ENCODE results near the gene ATG13. TPM values are rescaled to one million over a fixed set of nuclear protein-coding genes. Genes with fewer than 3 reads are reported as not detected.

Gene ATG13
- total and polyA plus RNA-seq, 2 experiments from 2014 or later, result 32.9 to 71.1 TPM

DNA sequence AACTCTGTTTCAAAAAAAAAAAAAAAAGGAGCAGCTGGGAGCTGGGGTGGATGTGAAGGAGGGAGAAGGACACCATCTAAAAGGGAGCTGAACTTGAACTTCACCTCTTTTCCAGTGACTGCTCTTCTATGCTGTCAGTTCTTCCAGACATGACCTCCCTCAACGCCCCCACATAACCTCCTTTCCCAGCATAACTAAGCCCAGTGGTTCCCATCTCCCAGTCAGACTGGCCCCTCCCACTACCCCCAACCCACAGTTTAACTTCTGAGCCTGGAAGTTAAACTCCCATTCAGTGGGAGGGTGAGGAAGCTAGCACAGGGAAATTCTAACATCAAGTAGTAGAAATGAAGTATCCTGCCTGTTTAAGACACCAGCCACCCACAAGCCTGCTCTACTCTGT is 81.2 kb downstream of the ATG13 start:
- ATAC-seq (no peak), DNase-seq (ENCODE audit: low spot score) (no peak)
- Histone ChIP-seq H4K20me1 (replicated peaks; ENCODE audit: insufficient read depth) (no peaks in the 10 kb centered on the region; the same call in 1 of the 2 replicates), H3K4me1 (ENCODE audit: insufficient read depth) (0 out of 2 replicates have a peak, but pooled peaks cover 4% of the 10 kb centered on the region), H3K36me3 (ENCODE audit: insufficient read depth) (peaks cover 17% of the 10 kb centered on the region), H3K9me2 (ENCODE audit: insufficient read depth) (no peaks in the 10 kb centered on the region), H3K27me3 (ENCODE audit: insufficient read depth) (no peaks in the 10 kb centered on the region), H3K4me2 (no peak overlapping the region), H3K79me2 (replicated peaks; ENCODE audit: insufficient read depth) (peaks cover 30% of the 10 kb centered on the region), H3K27ac (ENCODE audit: low read depth) (no peak overlapping the region), H3K4me3 (no peak overlapping the region), H3F3A (replicated peaks; ENCODE audit: low read depth) (no peaks in the 10 kb centered on the region), H2AFZ (no peak overlapping the region)
- H3K4me1 Mint-ChIP-seq, result peaks cover 19% of the 10 kb centered on the region
- H3K36me3 Mint-ChIP-seq (ENCODE audit: low read depth), result peaks cover 26% of the 10 kb centered on the region
- peaks cover 15% of the 10 kb centered on the region for H3K27me3 Mint-ChIP-seq (ENCODE audit: insufficient read depth, low read depth, poor library complexity)
- H3K4me3 Mint-ChIP-seq, result no peak overlapping the region
- no peaks in the 10 kb centered on the region for H3K9me3 Mint-ChIP-seq
- H3K27ac Mint-ChIP-seq, result no peak overlapping the region
- no peak for TF ChIP-seq ZNF114 (CRISPR knock-in tag; IDR thresholded peaks at IDR 0.05)
- TF ChIP-seq EZH2phosphoT487 (IDR thresholded peaks at IDR 0.05; ENCODE audit: unreplicated experiment), result no peak
- TF ChIP-seq JUNB (IDR thresholded peaks at IDR 0.05; ENCODE audit: unreplicated experiment), result no peak
- TF ChIP-seq ZNF331 (CRISPR knock-in tag; IDR thresholded peaks at IDR 0.05; ENCODE audit: low read depth), result no peak
- TF ChIP-seq CREB1 (CRISPR knock-in tag; IDR thresholded peaks at IDR 0.05; ENCODE audit: low read depth), result no peak
- no peak for TF ChIP-seq EZH2 (IDR thresholded peaks at IDR 0.05; ENCODE audit: low read depth, unreplicated experiment)
- TF ChIP-seq, protein P1, sequence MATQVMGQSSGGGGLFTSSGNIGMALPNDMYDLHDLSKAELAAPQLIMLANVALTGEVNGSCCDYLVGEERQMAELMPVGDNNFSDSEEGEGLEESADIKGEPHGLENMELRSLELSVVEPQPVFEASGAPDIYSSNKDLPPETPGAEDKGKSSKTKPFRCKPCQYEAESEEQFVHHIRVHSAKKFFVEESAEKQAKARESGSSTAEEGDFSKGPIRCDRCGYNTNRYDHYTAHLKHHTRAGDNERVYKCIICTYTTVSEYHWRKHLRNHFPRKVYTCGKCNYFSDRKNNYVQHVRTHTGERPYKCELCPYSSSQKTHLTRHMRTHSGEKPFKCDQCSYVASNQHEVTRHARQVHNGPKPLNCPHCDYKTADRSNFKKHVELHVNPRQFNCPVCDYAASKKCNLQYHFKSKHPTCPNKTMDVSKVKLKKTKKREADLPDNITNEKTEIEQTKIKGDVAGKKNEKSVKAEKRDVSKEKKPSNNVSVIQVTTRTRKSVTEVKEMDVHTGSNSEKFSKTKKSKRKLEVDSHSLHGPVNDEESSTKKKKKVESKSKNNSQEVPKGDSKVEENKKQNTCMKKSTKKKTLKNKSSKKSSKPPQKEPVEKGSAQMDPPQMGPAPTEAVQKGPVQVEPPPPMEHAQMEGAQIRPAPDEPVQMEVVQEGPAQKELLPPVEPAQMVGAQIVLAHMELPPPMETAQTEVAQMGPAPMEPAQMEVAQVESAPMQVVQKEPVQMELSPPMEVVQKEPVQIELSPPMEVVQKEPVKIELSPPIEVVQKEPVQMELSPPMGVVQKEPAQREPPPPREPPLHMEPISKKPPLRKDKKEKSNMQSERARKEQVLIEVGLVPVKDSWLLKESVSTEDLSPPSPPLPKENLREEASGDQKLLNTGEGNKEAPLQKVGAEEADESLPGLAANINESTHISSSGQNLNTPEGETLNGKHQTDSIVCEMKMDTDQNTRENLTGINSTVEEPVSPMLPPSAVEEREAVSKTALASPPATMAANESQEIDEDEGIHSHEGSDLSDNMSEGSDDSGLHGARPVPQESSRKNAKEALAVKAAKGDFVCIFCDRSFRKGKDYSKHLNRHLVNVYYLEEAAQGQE (IDR thresholded peaks at IDR 0.05; ENCODE audit: unreplicated experiment), result no peak
- TF ChIP-seq, protein P2, sequence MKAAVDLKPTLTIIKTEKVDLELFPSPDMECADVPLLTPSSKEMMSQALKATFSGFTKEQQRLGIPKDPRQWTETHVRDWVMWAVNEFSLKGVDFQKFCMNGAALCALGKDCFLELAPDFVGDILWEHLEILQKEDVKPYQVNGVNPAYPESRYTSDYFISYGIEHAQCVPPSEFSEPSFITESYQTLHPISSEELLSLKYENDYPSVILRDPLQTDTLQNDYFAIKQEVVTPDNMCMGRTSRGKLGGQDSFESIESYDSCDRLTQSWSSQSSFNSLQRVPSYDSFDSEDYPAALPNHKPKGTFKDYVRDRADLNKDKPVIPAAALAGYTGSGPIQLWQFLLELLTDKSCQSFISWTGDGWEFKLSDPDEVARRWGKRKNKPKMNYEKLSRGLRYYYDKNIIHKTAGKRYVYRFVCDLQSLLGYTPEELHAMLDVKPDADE (IDR thresholded peaks at IDR 0.05), result no peak
- TF ChIP-seq NANOG (IDR thresholded peaks at IDR 0.05; ENCODE audit: borderline replicate concordance), result no peak
- TF ChIP-seq, protein P3, sequence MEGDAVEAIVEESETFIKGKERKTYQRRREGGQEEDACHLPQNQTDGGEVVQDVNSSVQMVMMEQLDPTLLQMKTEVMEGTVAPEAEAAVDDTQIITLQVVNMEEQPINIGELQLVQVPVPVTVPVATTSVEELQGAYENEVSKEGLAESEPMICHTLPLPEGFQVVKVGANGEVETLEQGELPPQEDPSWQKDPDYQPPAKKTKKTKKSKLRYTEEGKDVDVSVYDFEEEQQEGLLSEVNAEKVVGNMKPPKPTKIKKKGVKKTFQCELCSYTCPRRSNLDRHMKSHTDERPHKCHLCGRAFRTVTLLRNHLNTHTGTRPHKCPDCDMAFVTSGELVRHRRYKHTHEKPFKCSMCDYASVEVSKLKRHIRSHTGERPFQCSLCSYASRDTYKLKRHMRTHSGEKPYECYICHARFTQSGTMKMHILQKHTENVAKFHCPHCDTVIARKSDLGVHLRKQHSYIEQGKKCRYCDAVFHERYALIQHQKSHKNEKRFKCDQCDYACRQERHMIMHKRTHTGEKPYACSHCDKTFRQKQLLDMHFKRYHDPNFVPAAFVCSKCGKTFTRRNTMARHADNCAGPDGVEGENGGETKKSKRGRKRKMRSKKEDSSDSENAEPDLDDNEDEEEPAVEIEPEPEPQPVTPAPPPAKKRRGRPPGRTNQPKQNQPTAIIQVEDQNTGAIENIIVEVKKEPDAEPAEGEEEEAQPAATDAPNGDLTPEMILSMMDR (conservative IDR thresholded peaks at IDR 0.05; ENCODE audit: low read depth in 2 of 2), result no peak
- no peak for TF ChIP-seq POLR2AphosphoS5 (IDR thresholded peaks at IDR 0.05; ENCODE audit: low read depth)
- TF ChIP-seq, protein P4, sequence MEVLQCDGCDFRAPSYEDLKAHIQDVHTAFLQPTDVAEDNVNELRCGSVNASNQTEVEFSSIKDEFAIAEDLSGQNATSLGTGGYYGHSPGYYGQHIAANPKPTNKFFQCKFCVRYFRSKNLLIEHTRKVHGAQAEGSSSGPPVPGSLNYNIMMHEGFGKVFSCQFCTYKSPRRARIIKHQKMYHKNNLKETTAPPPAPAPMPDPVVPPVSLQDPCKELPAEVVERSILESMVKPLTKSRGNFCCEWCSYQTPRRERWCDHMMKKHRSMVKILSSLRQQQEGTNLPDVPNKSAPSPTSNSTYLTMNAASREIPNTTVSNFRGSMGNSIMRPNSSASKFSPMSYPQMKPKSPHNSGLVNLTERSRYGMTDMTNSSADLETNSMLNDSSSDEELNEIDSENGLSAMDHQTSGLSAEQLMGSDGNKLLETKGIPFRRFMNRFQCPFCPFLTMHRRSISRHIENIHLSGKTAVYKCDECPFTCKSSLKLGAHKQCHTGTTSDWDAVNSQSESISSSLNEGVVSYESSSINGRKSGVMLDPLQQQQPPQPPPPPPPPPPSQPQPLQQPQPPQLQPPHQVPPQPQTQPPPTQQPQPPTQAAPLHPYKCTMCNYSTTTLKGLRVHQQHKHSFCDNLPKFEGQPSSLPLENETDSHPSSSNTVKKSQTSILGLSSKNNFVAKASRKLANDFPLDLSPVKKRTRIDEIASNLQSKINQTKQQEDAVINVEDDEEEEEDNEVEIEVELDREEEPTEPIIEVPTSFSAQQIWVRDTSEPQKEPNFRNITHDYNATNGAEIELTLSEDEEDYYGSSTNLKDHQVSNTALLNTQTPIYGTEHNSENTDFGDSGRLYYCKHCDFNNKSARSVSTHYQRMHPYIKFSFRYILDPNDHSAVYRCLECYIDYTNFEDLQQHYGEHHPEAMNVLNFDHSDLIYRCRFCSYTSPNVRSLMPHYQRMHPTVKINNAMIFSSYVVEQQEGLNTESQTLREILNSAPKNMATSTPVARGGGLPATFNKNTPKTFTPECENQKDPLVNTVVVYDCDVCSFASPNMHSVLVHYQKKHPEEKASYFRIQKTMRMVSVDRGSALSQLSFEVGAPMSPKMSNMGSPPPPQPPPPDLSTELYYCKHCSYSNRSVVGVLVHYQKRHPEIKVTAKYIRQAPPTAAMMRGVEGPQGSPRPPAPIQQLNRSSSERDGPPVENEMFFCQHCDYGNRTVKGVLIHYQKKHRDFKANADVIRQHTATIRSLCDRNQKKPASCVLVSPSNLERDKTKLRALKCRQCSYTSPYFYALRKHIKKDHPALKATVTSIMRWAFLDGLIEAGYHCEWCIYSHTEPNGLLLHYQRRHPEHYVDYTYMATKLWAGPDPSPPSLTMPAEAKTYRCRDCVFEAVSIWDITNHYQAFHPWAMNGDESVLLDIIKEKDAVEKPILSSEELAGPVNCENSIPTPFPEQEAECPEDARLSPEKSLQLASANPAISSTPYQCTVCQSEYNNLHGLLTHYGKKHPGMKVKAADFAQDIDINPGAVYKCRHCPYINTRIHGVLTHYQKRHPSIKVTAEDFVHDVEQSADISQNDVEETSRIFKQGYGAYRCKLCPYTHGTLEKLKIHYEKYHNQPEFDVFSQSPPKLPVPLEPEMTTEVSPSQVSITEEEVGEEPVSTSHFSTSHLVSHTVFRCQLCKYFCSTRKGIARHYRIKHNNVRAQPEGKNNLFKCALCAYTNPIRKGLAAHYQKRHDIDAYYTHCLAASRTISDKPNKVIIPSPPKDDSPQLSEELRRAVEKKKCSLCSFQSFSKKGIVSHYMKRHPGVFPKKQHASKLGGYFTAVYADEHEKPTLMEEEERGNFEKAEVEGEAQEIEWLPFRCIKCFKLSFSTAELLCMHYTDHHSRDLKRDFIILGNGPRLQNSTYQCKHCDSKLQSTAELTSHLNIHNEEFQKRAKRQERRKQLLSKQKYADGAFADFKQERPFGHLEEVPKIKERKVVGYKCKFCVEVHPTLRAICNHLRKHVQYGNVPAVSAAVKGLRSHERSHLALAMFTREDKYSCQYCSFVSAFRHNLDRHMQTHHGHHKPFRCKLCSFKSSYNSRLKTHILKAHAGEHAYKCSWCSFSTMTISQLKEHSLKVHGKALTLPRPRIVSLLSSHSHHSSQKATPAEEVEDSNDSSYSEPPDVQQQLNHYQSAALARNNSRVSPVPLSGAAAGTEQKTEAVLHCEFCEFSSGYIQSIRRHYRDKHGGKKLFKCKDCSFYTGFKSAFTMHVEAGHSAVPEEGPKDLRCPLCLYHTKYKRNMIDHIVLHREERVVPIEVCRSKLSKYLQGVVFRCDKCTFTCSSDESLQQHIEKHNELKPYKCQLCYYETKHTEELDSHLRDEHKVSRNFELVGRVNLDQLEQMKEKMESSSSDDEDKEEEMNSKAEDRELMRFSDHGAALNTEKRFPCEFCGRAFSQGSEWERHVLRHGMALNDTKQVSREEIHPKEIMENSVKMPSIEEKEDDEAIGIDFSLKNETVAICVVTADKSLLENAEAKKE (CRISPR knock-in tag; IDR thresholded peaks at IDR 0.05), result no peak
